ENCODE measurements around the gene CSNK1A1. TPM values are rescaled to one million over a fixed set of nuclear protein-coding genes. Genes with fewer than 3 reads are reported as not detected.

CSNK1A1 gene
- total RNA-seq, 1 experiment from 2014 or later, result 300 TPM

- ChIA-PET CTCF (no interaction called here), POLR2A (ENCODE audit: unreplicated experiment) (no interaction called here)
- Histone ChIP-seq H3K27me3 (ENCODE audit: insufficient read depth, low read depth) (no peaks in the 10 kb centered on the region), H3K27ac (no peak overlapping the region), H3K4me2 (no peak overlapping the region), H3K4me3 (no peak overlapping the region), H3K36me3 (ENCODE audit: low read depth) (peaks cover 57% of the 10 kb centered on the region), H3K4me1 (replicated peaks; ENCODE audit: insufficient read depth) (no peaks in the 10 kb centered on the region), H3K9me2 (ENCODE audit: insufficient read depth) (no peaks in the 10 kb centered on the region), H3K9me3 (ENCODE audit: insufficient read depth, low read depth) (no peaks in the 10 kb centered on the region), H4K20me1 (ENCODE audit: insufficient read depth) (peaks cover 62% of the 10 kb centered on the region), H3K79me2 (ENCODE audit: low read depth) (peaks cover 59% of the 10 kb centered on the region), H2AFZ (no peak overlapping the region), H3F3A (ENCODE audit: insufficient read depth, low read depth) (peaks cover 42% of the 10 kb centered on the region)
- intact Hi-C loops (cut with micrococcal nuclease; ENCODE audit: unreplicated experiment), result no loop called here
- no peak for DNase-seq
- TF ChIP-seq, protein P1, sequence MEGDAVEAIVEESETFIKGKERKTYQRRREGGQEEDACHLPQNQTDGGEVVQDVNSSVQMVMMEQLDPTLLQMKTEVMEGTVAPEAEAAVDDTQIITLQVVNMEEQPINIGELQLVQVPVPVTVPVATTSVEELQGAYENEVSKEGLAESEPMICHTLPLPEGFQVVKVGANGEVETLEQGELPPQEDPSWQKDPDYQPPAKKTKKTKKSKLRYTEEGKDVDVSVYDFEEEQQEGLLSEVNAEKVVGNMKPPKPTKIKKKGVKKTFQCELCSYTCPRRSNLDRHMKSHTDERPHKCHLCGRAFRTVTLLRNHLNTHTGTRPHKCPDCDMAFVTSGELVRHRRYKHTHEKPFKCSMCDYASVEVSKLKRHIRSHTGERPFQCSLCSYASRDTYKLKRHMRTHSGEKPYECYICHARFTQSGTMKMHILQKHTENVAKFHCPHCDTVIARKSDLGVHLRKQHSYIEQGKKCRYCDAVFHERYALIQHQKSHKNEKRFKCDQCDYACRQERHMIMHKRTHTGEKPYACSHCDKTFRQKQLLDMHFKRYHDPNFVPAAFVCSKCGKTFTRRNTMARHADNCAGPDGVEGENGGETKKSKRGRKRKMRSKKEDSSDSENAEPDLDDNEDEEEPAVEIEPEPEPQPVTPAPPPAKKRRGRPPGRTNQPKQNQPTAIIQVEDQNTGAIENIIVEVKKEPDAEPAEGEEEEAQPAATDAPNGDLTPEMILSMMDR (conservative IDR thresholded peaks at IDR 0.05), result no peak
- BruUV-seq (replicated peaks), result no TSS peak
Measured at GRCh38 chr5:149510136-149510535, 41.1 kb downstream of the CSNK1A1 start.

GRCh38 chr5:149504677-149505076, 46.6 kb downstream of the CSNK1A1 start:
- Histone ChIP-seq H3K27me3 (ENCODE audit: insufficient read depth, low read depth) (no peaks in the 10 kb centered on the region), H3K4me2 (no peak overlapping the region), H2AFZ (no peak overlapping the region), H3K79me2 (ENCODE audit: low read depth) (peaks cover 10% of the 10 kb centered on the region; the same call in 1 of the 2 replicates), H3K9me2 (ENCODE audit: insufficient read depth) (no peaks in the 10 kb centered on the region), H3K4me3 (no peak overlapping the region), H3K4me1 (replicated peaks; ENCODE audit: insufficient read depth) (no peaks in the 10 kb centered on the region), H3K36me3 (ENCODE audit: low read depth) (peaks cover 54% of the 10 kb centered on the region), H3K9me3 (ENCODE audit: insufficient read depth, low read depth) (no peaks in the 10 kb centered on the region), H3F3A (ENCODE audit: insufficient read depth, low read depth) (peaks cover 32% of the 10 kb centered on the region), H4K20me1 (ENCODE audit: insufficient read depth) (peaks cover 14% of the 10 kb centered on the region), H3K27ac (no peak overlapping the region)
- ChIA-PET CTCF (no interaction called here), POLR2A (ENCODE audit: unreplicated experiment) (interaction anchor here (0.7 kb wide), 1 partner anchor 22 kb away, joined by 3 read pairs; no protein-coding TSS in a partner anchor)
- TF ChIP-seq EZH2 (IDR thresholded peaks at IDR 0.05; ENCODE audit: low read depth), result no peak
- TF ChIP-seq, protein P1 (conservative IDR thresholded peaks at IDR 0.05), result no peak
- BruUV-seq (replicated peaks), result no TSS peak
- DNase-seq, result no peak
- intact Hi-C loops (cut with micrococcal nuclease; ENCODE audit: unreplicated experiment), result no loop called here

GRCh38 chr5:149503006-149503405, 48.2 kb downstream of the CSNK1A1 start:
- CTCF ChIA-PET, result interaction anchor here (0.7 kb wide), 1 partner anchor 55 kb away, joined by 4 read pairs; no protein-coding TSS in a partner anchor
- intact Hi-C loops (cut with micrococcal nuclease; ENCODE audit: unreplicated experiment), result no loop called here
- POLR2A ChIA-PET (ENCODE audit: unreplicated experiment), result interaction anchor here (0.7 kb wide), 2 partner anchors 59 to 118 kb away, joined by 5 to 20 read pairs; no protein-coding TSS in a partner anchor
- Histone ChIP-seq H3K79me2 (ENCODE audit: low read depth) (0 out of 2 replicates have a peak, but pooled peaks cover 5% of the 10 kb centered on the region), H3K9me3 (ENCODE audit: insufficient read depth, low read depth) (no peaks in the 10 kb centered on the region), H3K36me3 (ENCODE audit: low read depth) (peaks cover 53% of the 10 kb centered on the region), H2AFZ (no peak overlapping the region), H4K20me1 (ENCODE audit: insufficient read depth) (peaks cover 11% of the 10 kb centered on the region), H3K27me3 (ENCODE audit: insufficient read depth, low read depth) (no peaks in the 10 kb centered on the region), H3K27ac (no peak overlapping the region), H3K4me1 (replicated peaks; ENCODE audit: insufficient read depth) (no peaks in the 10 kb centered on the region), H3K4me3 (no peak overlapping the region), H3K4me2 (no peak overlapping the region), H3K9me2 (ENCODE audit: insufficient read depth) (no peaks in the 10 kb centered on the region), H3F3A (ENCODE audit: insufficient read depth, low read depth) (peaks cover 39% of the 10 kb centered on the region)
- no TSS peak for BruUV-seq (replicated peaks)
- no peak for DNase-seq
- no peak for TF ChIP-seq EZH2 (IDR thresholded peaks at IDR 0.05; ENCODE audit: low read depth)
- TF ChIP-seq, protein P1 (conservative IDR thresholded peaks at IDR 0.05), result no peak
